ENCODE measurements around the gene SRC.

- TF ChIP-seq CTCF (IDR thresholded peaks at IDR 0.05) (no peak), POLR2A (IDR thresholded peaks at IDR 0.05) (no peak)
Measured at GRCh38 chr20:37342231-37343177, 3.4 kb upstream of the SRC start.

Measured in body of pancreas (tissue), 4 donors.